HG03135 (cell line): ENCODE data around the gene AMZ2.
A peak's percentile ranks its signal among the peaks of the same experiment; 100 is the strongest.
"Not testable (repeated sequence)": the region's sequence is repeated elsewhere in the genome, so short reads cannot be mapped to it uniquely, and the experiment has no call there.

ENCODE experiments used
- ATAC-seq: cut with Tn5 transposase; IDR thresholded peaks from one replicate; pipeline ENCODE4 v1.9.1; 2021; ENCODE audit warnings: mild to moderate bottlenecking, moderate library complexity; ENCODE audit not compliant: unreplicated experiment

Gene AMZ2

GRCh38 chr17:68248199-68248825, 469 bp downstream of the AMZ2 start:
- peak; percentile 23 for ATAC-seq

GRCh38 chr17:68248891-68249290, 1.0 kb downstream of the AMZ2 start:
- ATAC-seq, result no peak

- no peak for ATAC-seq
Observed at GRCh38 chr17:68249354-68249765, 1.5 kb downstream of the AMZ2 start.

GRCh38 chr17:68253426-68253825, 5.6 kb downstream of the AMZ2 start:
- ATAC-seq, result not testable (repeated sequence)

- ATAC-seq, result no peak
Observed at GRCh38 chr17:68255151-68255550, 7.3 kb downstream of the AMZ2 start.

- ATAC-seq, result no peak
Observed at GRCh38 chr17:68255731-68256538, 8.1 kb downstream of the AMZ2 start.

- not testable (repeated sequence) for ATAC-seq
Observed at GRCh38 chr17:68256701-68257100, 8.9 kb downstream of the AMZ2 start.

- ATAC-seq, result no peak
Observed at GRCh38 chr17:68257934-68258333, 10.1 kb downstream of the AMZ2 start.

GRCh38 chr17:68258890-68259647, 11.2 kb downstream of the AMZ2 start:
- peak; percentile 84 for ATAC-seq

- ATAC-seq, result not testable (repeated sequence)
Observed at GRCh38 chr17:68259648-68259951, 11.8 kb downstream of the AMZ2 start.

GRCh38 chr17:68260051-68260762, 12.4 kb downstream of the AMZ2 start:
- ATAC-seq, result no peak

- not testable (repeated sequence) for ATAC-seq
Observed at GRCh38 chr17:68262467-68262866, 14.6 kb downstream of the AMZ2 start.

GRCh38 chr17:68263101-68263681, 15.3 kb downstream of the AMZ2 start:
- ATAC-seq, result not testable (repeated sequence)

GRCh38 chr17:68265833-68266232, 18.0 kb downstream of the AMZ2 start:
- not testable (repeated sequence) for ATAC-seq

- ATAC-seq, result no peak
Observed at GRCh38 chr17:68273722-68274121, 25.9 kb downstream of the AMZ2 start.

- ATAC-seq, result not testable (repeated sequence)
Observed at GRCh38 chr17:68276339-68276738, 28.5 kb downstream of the AMZ2 start.

GRCh38 chr17:68277807-68278206, 30.0 kb downstream of the AMZ2 start:
- ATAC-seq, result no peak

GRCh38 chr17:68281965-68282364, 34.1 kb downstream of the AMZ2 start:
- not testable (repeated sequence) for ATAC-seq

- no peak for ATAC-seq
Observed at GRCh38 chr17:68288375-68288774, 40.5 kb downstream of the AMZ2 start.

- no peak for ATAC-seq
Observed at GRCh38 chr17:68288804-68289203, 41.0 kb downstream of the AMZ2 start.

- no peak for ATAC-seq
Observed at GRCh38 chr17:68289473-68289872, 41.6 kb downstream of the AMZ2 start.
